ENCODE results near the gene LMX1B.
A peak's percentile ranks its signal among the peaks of the same experiment; 100 is the strongest.
"Not testable (repeated sequence)": the region's sequence is repeated elsewhere in the genome, so short reads cannot be mapped to it uniquely, and the experiment has no call there.

LMX1B gene

GRCh38 chr9:126613651-126614050 is at the start of gene LMX1B:
Gene LMX1B, plus strand, starts transcription at chr9:126613928. Its CDS starts 522 bp downstream, at chr9:126614450.
- peak; percentile 63 for DNase-seq

GRCh38 chr9:126564128-126564527 is 49.6 kb upstream of the LMX1B start:
- no peak for DNase-seq

- no peak for DNase-seq
Measured at GRCh38 chr9:126564716-126565115, 49.0 kb upstream of the LMX1B start.

GRCh38 chr9:126565336-126566128 is 48.2 kb upstream of the LMX1B start:
- no peak for DNase-seq

GRCh38 chr9:126569036-126569435 is 44.7 kb upstream of the LMX1B start:
- DNase-seq: peak; percentile 82

GRCh38 chr9:126578029-126578428 is 35.7 kb upstream of the LMX1B start:
- DNase-seq: no peak

GRCh38 chr9:126580319-126580718 is 33.4 kb upstream of the LMX1B start:
- DNase-seq: not testable (repeated sequence)

GRCh38 chr9:126581893-126582292 is 31.8 kb upstream of the LMX1B start:
- DNase-seq: no peak

- no peak for DNase-seq
Measured at GRCh38 chr9:126582427-126582826, 31.3 kb upstream of the LMX1B start.

- no peak for DNase-seq
Measured at GRCh38 chr9:126583144-126583760, 30.5 kb upstream of the LMX1B start.

GRCh38 chr9:126584611-126585010 is 29.1 kb upstream of the LMX1B start:
- no peak for DNase-seq

- no peak for DNase-seq
Measured at GRCh38 chr9:126586236-126586635, 27.5 kb upstream of the LMX1B start.

GRCh38 chr9:126587187-126588185 is 26.2 kb upstream of the LMX1B start:
- DNase-seq: no peak

GRCh38 chr9:126588491-126589168 is 25.1 kb upstream of the LMX1B start:
- DNase-seq: no peak

GRCh38 chr9:126589349-126589748 is 24.4 kb upstream of the LMX1B start:
- DNase-seq: no peak

- DNase-seq: peak; percentile 36
Measured at GRCh38 chr9:126591083-126591482, 22.6 kb upstream of the LMX1B start.

GRCh38 chr9:126591922-126592321 is 21.8 kb upstream of the LMX1B start:
- no peak for DNase-seq

- no peak for DNase-seq
Measured at GRCh38 chr9:126592461-126592860, 21.3 kb upstream of the LMX1B start.

GRCh38 chr9:126595982-126596381 is 17.7 kb upstream of the LMX1B start:
- no peak for DNase-seq

- DNase-seq: no peak
Measured at GRCh38 chr9:126599047-126599650, 14.6 kb upstream of the LMX1B start.

GRCh38 chr9:126604059-126605055 is 9.4 kb upstream of the LMX1B start:
- DNase-seq: no peak

Measured in NCI-H226 (cell line).